ENCODE results near the gene ANKRD33.

GRCh38 chr12:51907856-51908425, 20.0 kb downstream of the ANKRD33 start:
- TF ChIP-seq, protein P1, sequence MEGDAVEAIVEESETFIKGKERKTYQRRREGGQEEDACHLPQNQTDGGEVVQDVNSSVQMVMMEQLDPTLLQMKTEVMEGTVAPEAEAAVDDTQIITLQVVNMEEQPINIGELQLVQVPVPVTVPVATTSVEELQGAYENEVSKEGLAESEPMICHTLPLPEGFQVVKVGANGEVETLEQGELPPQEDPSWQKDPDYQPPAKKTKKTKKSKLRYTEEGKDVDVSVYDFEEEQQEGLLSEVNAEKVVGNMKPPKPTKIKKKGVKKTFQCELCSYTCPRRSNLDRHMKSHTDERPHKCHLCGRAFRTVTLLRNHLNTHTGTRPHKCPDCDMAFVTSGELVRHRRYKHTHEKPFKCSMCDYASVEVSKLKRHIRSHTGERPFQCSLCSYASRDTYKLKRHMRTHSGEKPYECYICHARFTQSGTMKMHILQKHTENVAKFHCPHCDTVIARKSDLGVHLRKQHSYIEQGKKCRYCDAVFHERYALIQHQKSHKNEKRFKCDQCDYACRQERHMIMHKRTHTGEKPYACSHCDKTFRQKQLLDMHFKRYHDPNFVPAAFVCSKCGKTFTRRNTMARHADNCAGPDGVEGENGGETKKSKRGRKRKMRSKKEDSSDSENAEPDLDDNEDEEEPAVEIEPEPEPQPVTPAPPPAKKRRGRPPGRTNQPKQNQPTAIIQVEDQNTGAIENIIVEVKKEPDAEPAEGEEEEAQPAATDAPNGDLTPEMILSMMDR (conservative IDR thresholded peaks at IDR 0.05; ENCODE audit: low read depth, low read length): no peak
- TF ChIP-seq EZH2 (IDR thresholded peaks at IDR 0.05; ENCODE audit: low read length, unreplicated experiment): no peak
- no peak for TF ChIP-seq EZH2phosphoT487 (IDR thresholded peaks at IDR 0.05; ENCODE audit: borderline replicate concordance, low read length)
